GM12865 (cell line): ENCODE measurements around the gene EDEM2.
"Not testable (repeated sequence)": the region's sequence is repeated elsewhere in the genome, so short reads cannot be mapped to it uniquely, and the experiment has no call there.

Source experiments
- DNase-seq: peaks from one replicate; pipeline ENCODE4 v3.0.0; 2010; ENCODE audit warnings: low read depth
- H3K4me3 ChIP-seq: 2 replicates; pipeline ENCODE4 v1.5.1; 2011; ENCODE audit warnings: mild to moderate bottlenecking, low read depth, low read length, control low read depth
- CTCF ChIP-seq: IDR thresholded peaks from 2 replicates; pipeline ENCODE4 v1.5.1; 2011; ENCODE audit warnings: low read length, control low read depth, low read depth, inconsistent platforms; ENCODE audit not compliant: insufficient read depth; ENCODE audit errors: missing control alignments

EDEM2 gene

GRCh38 chr20:35146920-35147574 lies at the start of gene EDEM2:
EDEM2 (minus strand) TSS chr20:35147336; CDS start chr20:35147258, 78 bp downstream.
- no peak for TF ChIP-seq CTCF
- peak within 1 kb of the TSS; percentile 90 for H3K4me3 ChIP-seq

DNA sequence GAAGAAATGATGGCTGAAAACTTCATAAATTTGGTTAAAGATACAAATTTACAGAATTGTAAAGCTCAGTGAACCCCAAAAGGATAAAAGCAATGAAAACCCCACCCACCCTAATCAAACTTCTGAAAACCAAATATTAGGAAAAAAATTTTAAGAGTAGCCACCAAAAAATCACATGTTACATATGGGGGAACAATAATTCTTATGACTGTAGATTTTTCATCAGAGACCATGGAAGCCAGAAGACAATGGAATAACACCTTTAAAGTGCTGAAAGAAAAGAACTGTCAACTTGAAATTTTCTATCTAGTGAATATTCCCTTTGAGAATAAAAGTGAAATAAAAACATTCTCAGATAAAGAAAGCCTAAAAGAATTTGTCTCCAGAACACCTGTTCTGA lies 49.2 kb upstream of the EDEM2 start:
- no peak for TF ChIP-seq CTCF
- H3K4me3 ChIP-seq = no peak overlapping the region
- DNase-seq = no peak

More at GRCh38 chr20:35146920-35147574, at the start of gene EDEM2:
- DNase-seq = peak; percentile 97

DNA sequence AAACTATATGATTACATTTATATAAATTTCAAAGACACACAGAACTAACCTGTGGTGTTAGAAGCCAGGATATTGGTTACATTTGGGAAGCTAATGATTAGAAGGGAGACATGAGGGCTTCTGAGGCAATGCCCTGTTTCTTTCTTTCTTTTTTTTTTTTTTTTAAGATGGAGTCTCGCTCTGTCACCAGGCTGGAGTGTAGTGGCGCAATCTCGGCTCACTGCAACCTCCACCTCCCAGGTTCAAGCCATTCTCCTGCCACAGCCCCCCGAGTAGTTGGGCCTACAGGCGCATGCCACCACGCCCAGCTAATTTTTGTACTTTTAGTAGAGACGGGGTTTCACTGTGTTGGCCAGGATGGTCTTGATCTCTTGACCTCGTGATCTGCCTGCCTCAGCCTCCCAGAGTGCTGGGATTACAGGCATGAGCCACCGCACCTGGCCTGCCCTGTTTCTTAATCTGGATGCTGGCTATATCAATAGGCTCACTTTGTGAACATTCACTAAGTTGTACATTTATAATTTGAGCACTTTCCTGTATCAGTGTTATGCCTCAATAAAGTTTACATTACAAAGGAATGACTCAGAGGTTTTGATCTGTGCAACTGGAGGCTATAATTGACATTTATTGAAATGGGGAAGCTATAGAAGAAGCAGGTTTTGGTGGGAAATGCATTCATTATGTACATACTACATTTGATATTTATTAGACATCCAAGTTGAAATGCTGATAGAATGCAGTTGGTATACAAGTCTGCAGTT lies 46.1 kb upstream of the EDEM2 start:
- not testable (repeated sequence) for H3K4me3 ChIP-seq, DNase-seq

DNA sequence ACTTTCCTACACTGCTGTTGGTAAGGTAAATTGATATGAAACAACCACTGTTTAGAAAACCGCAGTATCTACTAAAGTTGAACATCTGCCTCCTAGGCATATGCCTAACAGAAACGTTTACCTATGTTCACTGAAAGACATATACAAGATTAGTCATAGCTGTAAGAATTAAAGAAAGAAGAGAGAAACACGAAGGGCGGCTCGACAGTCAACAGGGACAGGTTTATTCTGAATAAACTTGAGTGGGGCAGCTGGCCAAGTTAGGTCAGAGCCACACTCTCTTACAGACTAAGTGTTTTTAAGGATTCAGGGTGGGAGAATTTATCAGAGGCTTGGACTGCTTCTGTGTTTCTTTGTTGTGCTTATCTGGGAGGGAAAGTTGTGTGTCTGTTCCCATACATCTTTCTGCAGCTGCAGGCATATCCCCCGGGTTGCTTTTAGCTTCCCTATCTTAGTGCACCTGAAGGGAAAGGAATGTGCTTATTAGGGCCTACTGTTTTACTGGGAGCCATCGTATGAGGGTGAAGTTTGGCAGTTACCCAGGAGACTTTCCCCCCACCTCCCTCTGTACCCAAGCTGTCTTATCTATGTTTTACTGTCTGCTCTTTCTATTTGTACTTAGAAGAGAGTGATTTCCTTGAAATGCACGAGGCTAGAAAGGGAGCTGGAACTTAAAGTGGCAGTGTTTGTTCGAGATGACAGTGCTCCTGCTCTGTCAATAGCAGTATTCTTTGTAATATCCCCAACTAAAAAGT lies 45.2 kb upstream of the EDEM2 start:
- no peak for DNase-seq
- TF ChIP-seq CTCF = no peak

DNA sequence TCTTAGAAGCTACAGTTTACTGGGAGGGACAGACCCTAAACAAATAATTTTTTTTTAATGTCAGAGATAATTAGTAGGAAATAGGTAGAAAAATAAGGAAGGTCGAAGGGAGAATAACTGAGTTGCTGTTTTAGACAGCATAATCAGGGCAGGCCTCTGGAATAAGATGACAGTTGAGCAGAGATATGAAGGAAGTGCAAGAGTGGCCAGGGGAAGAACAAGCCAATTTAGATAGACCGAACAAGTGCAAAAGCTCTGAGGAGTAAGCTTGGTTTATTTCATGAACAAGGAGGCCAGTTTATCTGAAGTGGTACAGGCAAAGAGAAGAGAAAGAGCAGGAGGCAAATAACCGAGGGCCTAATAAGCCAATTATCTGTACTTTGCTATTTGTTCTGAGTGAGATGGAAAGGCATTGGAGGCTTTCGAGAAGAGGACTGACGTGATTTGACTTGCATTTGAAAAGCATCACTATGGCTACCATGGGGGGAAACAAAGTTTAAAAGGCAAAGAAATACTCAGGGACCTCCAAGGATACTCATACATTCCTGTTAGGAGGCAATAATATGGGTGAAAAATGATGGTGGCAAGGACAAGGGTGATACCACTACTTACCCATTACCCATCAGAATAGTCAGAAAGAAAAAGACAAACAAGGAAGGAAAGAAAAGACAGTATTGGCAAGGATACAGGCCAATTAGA lies 44.4 kb upstream of the EDEM2 start:
- no peak for TF ChIP-seq CTCF
- no peak for DNase-seq

More for the DNA sequence above, 45.2 kb upstream of the EDEM2 start:
- no peak overlapping the region for H3K4me3 ChIP-seq

GRCh38 chr20:35190556-35190955 lies 43.4 kb upstream of the EDEM2 start:
- H3K4me3 ChIP-seq = no peak overlapping the region
- no peak for DNase-seq
- no peak for TF ChIP-seq CTCF

More for the DNA sequence above, 44.4 kb upstream of the EDEM2 start:
- H3K4me3 ChIP-seq = no peak overlapping the region

DNA sequence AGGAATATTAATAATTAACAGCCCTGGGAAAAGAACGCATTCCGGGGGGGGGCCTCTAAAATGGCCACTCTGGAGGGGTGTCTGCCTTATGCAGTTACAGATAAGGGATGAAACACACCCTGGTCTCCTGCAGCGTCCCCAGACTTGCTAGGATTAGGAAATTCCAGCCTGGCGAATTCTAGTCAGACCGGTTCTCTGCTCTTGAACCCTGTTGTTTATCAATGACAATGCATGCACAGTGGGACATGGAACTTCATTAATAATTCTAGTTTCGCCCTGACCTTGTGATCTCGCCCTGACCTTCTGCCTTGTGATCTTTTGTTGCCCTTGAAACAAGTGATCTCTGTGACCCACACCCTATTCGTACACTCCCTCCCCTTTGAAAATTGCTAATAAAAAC lies 42.1 kb upstream of the EDEM2 start:
- not testable (repeated sequence) for DNase-seq, H3K4me3 ChIP-seq
